GM12892 (cell line): Measurements from ENCODE around the gene GAGE10.

Experiments
- DNase-seq: peaks from one replicate; pipeline ENCODE4 v3.0.0; 2011; ENCODE audit not compliant: insufficient read length
- FAIRE-seq: peaks from 2 replicates; lab custom pipeline; 2011; peaks lifted over from hg19 to GRCh38; lab: Jason Lieb, UNC
- POLR2A ChIP-seq: IDR thresholded peaks from 2 replicates; pipeline ENCODE4 v1.6.1; 2011; ENCODE audit warnings: low read depth, low read length, control low read depth
- POLR2AphosphoS5 ChIP-seq: IDR thresholded peaks from 2 replicates; pipeline ENCODE4 v1.6.1; 2011; ENCODE audit warnings: low read depth, low read length, control low read depth
- TAF1 ChIP-seq: IDR thresholded peaks from 2 replicates; pipeline ENCODE4 v1.6.1; 2011; ENCODE audit warnings: low read depth, mild to moderate bottlenecking, control low read depth, low read length, borderline replicate concordance

Gene GAGE10

GRCh38 chrX:49266523-49267445, 36.7 kb upstream of the GAGE10 start:
- peak; percentile 27 for FAIRE-seq
- DNase-seq: no peak
- TF ChIP-seq POLR2AphosphoS5: no peak
- no peak for TF ChIP-seq TAF1
- no peak for TF ChIP-seq POLR2A

- no peak for DNase-seq
- FAIRE-seq: no peak
- TF ChIP-seq TAF1: no peak
- TF ChIP-seq POLR2A: no peak
- no peak for TF ChIP-seq POLR2AphosphoS5
Observed at GRCh38 chrX:49268702-49269009, 34.8 kb upstream of the GAGE10 start.

GRCh38 chrX:49269010-49269766, 34.3 kb upstream of the GAGE10 start:
- FAIRE-seq (peak; percentile 97), DNase-seq (peak; percentile 80)
- TF ChIP-seq TAF1 (peak; percentile 68; the same call in 1 of the 2 replicates), POLR2AphosphoS5 (peak; percentile 83), POLR2A (peak; percentile 80)

- FAIRE-seq (no peak), DNase-seq (no peak)
- TF ChIP-seq TAF1: no peak
- TF ChIP-seq POLR2A: peak; percentile 44; the same call in 1 of the 2 replicates
Observed at GRCh38 chrX:49269767-49270248, 33.6 kb upstream of the GAGE10 start, which contains the start of gene PPP1R3F. PPP1R3F (plus strand) TSS chrX:49269793; CDS start chrX:49269870, 77 bp downstream.

- no peak for FAIRE-seq
- no peak for DNase-seq
- TF ChIP-seq POLR2A (no peak), TAF1 (no peak), POLR2AphosphoS5 (no peak)
Observed at GRCh38 chrX:49270249-49270921, 33.1 kb upstream of the GAGE10 start.

- TF ChIP-seq POLR2A (no peak), POLR2AphosphoS5 (no peak), TAF1 (no peak)
- FAIRE-seq (no peak), DNase-seq (no peak)
Observed at GRCh38 chrX:49271341-49271740, 32.1 kb upstream of the GAGE10 start.

GRCh38 chrX:49272421-49272820, 31.0 kb upstream of the GAGE10 start:
- DNase-seq: no peak
- FAIRE-seq: no peak
- TF ChIP-seq TAF1 (no peak), POLR2AphosphoS5 (0 out of 2 replicates have a peak, but pooled peaks have one; percentile 27)

GRCh38 chrX:49273181-49273727, 30.2 kb upstream of the GAGE10 start:
- no peak for DNase-seq
- TF ChIP-seq POLR2AphosphoS5 (no peak), TAF1 (no peak), POLR2A (no peak)
- FAIRE-seq: no peak

GRCh38 chrX:49276207-49276606, 27.2 kb upstream of the GAGE10 start:
- TF ChIP-seq POLR2AphosphoS5: no peak
- no peak for TF ChIP-seq TAF1
- TF ChIP-seq POLR2A: no peak
- FAIRE-seq (no peak), DNase-seq (no peak)

GRCh38 chrX:49276671-49277534, 26.5 kb upstream of the GAGE10 start:
- TF ChIP-seq POLR2AphosphoS5: no peak
- no peak for FAIRE-seq
- no peak for DNase-seq

GRCh38 chrX:49277535-49277830, 26.0 kb upstream of the GAGE10 start:
- no peak for FAIRE-seq
- TF ChIP-seq POLR2A: no peak
- no peak for TF ChIP-seq TAF1
- no peak for TF ChIP-seq POLR2AphosphoS5
- no peak for DNase-seq
